ENCODE results near the gene LHX3. TPM values are rescaled to one million over a fixed set of nuclear protein-coding genes. Genes with fewer than 3 reads are reported as not detected.

The LHX3 gene
- total and polyA plus RNA-seq, 10 donors: not detected

GRCh38 chr9:136251264-136252115 is 46.6 kb upstream of the LHX3 start:
- H3K4me3 ChIP-seq: no peak overlapping the region
- no peak for TF ChIP-seq CTCF (IDR thresholded peaks at IDR 0.05 in 8 of 11, conservative IDR thresholded peaks at IDR 0.05 in 3 of 11)
- no peak for TF ChIP-seq POLR2A (IDR thresholded peaks at IDR 0.05)
- WGBS, 5 donors: 72 to 87% (median 81%) methylated on average over 27 to 50 of the region's 50 CpGs

GRCh38 chr9:136250676-136251075 is 45.7 kb upstream of the LHX3 start:
- DNase-seq: no peak
- H3K4me3 ChIP-seq: no peak overlapping the region
- H3K27ac ChIP-seq: no peak overlapping the region
- peaks cover 0 to 26% (median 12%) of the 10 kb centered on the region in 6 donors for H3K4me1 ChIP-seq
- intact Hi-C loops (cut with DNase I; ENCODE audit: low total_unique reads): no loop called here
- H3K36me3 ChIP-seq: no peaks in the 10 kb centered on the region
- no peaks in the 10 kb centered on the region for H3K9me3 ChIP-seq
- peaks cover 0 to 8% (median 0%) of the 10 kb centered on the region in 7 donors for H3K27me3 ChIP-seq (replicated peaks in 1 of 7)
- TF ChIP-seq POLR2AphosphoS5 (IDR thresholded peaks at IDR 0.05) (no peak), POLR2A (IDR thresholded peaks at IDR 0.05) (no peak), CTCF (IDR thresholded peaks at IDR 0.05 in 8 of 11, conservative IDR thresholded peaks at IDR 0.05 in 3 of 11) (no peak)
- WGBS, 5 donors: 65 to 80% (median 68%) methylated on average over 2 to 10 of the region's 10 CpGs

More at GRCh38 chr9:136251264-136252115, 46.6 kb upstream of the LHX3 start:
- Histone ChIP-seq H3K27me3 (replicated peaks in 1 of 7) (peaks cover 0 to 8% (median 0%) of the 10 kb centered on the region in 7 donors), H3K36me3 (no peaks in the 10 kb centered on the region), H3K27ac (no peak overlapping the region), H3K9me3 (no peaks in the 10 kb centered on the region), H3K4me1 (peaks cover 0 to 20% (median 7%) of the 10 kb centered on the region in 6 donors)
- intact Hi-C loops (cut with DNase I; ENCODE audit: low total_unique reads): no loop called here
- no peak for DNase-seq

- intact Hi-C loops (cut with DNase I; ENCODE audit: low total_unique reads): no loop called here
- no peak for TF ChIP-seq CTCF (IDR thresholded peaks at IDR 0.05 in 8 of 11, conservative IDR thresholded peaks at IDR 0.05 in 3 of 11)
- Histone ChIP-seq H3K4me1 (peaks cover 0 to 24% (median 12%) of the 10 kb centered on the region in 6 donors), H3K4me3 (no peak overlapping the region), H3K9me3 (no peaks in the 10 kb centered on the region), H3K27ac (no peak overlapping the region), H3K27me3 (replicated peaks in 1 of 7) (peaks cover 0 to 8% (median 0%) of the 10 kb centered on the region in 7 donors), H3K36me3 (no peaks in the 10 kb centered on the region)
- 75 to 84% (median 79%) methylated on average over 27 to 30 of the region's 30 CpGs for WGBS, 5 donors
- no peak for DNase-seq
These were observed 45.1 kb upstream of the LHX3 start for GRCh38 chr9:136249877-136250559.
